H1 (cell line): ENCODE results near the gene RNASEH2C. TPM values are rescaled to one million over a fixed set of nuclear protein-coding genes. Genes with fewer than 3 reads are reported as not detected.

Experiments
- BACH1 ChIP-seq: IDR thresholded peaks from 2 replicates; pipeline ENCODE4 v1.6.1; 2012; ENCODE audit warnings: low read length, improper control_type of control experiment
- BRCA1 ChIP-seq: IDR thresholded peaks from 2 replicates; pipeline ENCODE4 v1.6.1; 2012; ENCODE audit warnings: low read depth, low read length, improper control_type of control experiment
- CBX8 ChIP-seq: fragments of 300-800, 300-1000 bp; sonication (generic); IDR thresholded peaks from 2 replicates; pipeline ENCODE4 v1.7.1; 2016; ENCODE audit warnings: low read depth, low read length, borderline replicate concordance
- CHD2 ChIP-seq: IDR thresholded peaks from 2 replicates; pipeline ENCODE4 v1.6.1; 2012; ENCODE audit warnings: low read length, improper control_type of control experiment
- CREB1 ChIP-seq: IDR thresholded peaks from 2 replicates; pipeline ENCODE4 v1.6.1; 2012; ENCODE audit warnings: inconsistent platforms
- CTBP2 ChIP-seq: IDR thresholded peaks from 2 replicates; pipeline ENCODE4 v1.7.0; 2011; ENCODE audit warnings: borderline replicate concordance, mild to moderate bottlenecking, moderate library complexity, mixed read lengths, low read length; ENCODE audit not compliant: insufficient read depth, insufficient read length
- EZH2 ChIP-seq: fragments of 200-600 bp; sonication (generic); IDR thresholded peaks from 2 replicates; pipeline ENCODE4 v1.7.1; 2012; ENCODE audit warnings: low read depth, mild to moderate bottlenecking, moderate library complexity, low read length, inconsistent platforms; ENCODE audit not compliant: severe bottlenecking
- GABPA ChIP-seq: IDR thresholded peaks from 2 replicates; pipeline ENCODE4 v1.6.1; 2011; ENCODE audit warnings: mild to moderate bottlenecking, low read length, moderate library complexity, borderline replicate concordance; ENCODE audit not compliant: insufficient read depth
- JUN ChIP-seq: IDR thresholded peaks from 2 replicates; pipeline ENCODE4 v1.6.1; 2011; ENCODE audit warnings: low read depth, mild to moderate bottlenecking, improper control_type of control experiment, low read length
- KDM4A ChIP-seq: IDR thresholded peaks from one replicate; pipeline ENCODE4 v1.7.1; 2012; ENCODE audit warnings: low read depth, mild to moderate bottlenecking, moderate library complexity, low read length, inconsistent platforms; ENCODE audit not compliant: severe bottlenecking
- KDM5A ChIP-seq: fragments of 200-600 bp; IDR thresholded peaks from 2 replicates; pipeline ENCODE4 v1.7.1; 2012; ENCODE audit warnings: mild to moderate bottlenecking, low read length, inconsistent platforms, mixed read lengths
- NANOG ChIP-seq: IDR thresholded peaks from 2 replicates; pipeline ENCODE4 v1.6.1; 2011; ENCODE audit warnings: low read length, low read depth, mild to moderate bottlenecking, inconsistent platforms; ENCODE audit not compliant: insufficient read depth, poor library complexity, severe bottlenecking
- NRF1 ChIP-seq: IDR thresholded peaks from 2 replicates; pipeline ENCODE4 v1.6.1; 2011; ENCODE audit warnings: mild to moderate bottlenecking, low read depth, low read length, improper control_type of control experiment
- POLR2AphosphoS5 ChIP-seq: IDR thresholded peaks from 2 replicates; pipeline ENCODE4 v1.6.1; 2011; ENCODE audit warnings: low read depth, low read length
- RBBP5 ChIP-seq: IDR thresholded peaks from 2 replicates; pipeline ENCODE4 v1.7.1; 2012; ENCODE audit warnings: low read depth, mild to moderate bottlenecking, inconsistent platforms, low read length, moderate library complexity, borderline replicate concordance
- RFX5 ChIP-seq: IDR thresholded peaks from 2 replicates; pipeline ENCODE4 v1.6.1; 2011; ENCODE audit warnings: low read depth, low read length, improper control_type of control experiment, borderline replicate concordance
- RNF2 ChIP-seq: fragments of 200-900, 300-1000 bp; sonication (generic); IDR thresholded peaks from 2 replicates; pipeline ENCODE4 v1.7.1; 2016; ENCODE audit warnings: borderline replicate concordance, low read depth, mild to moderate bottlenecking, antibody characterized with exemption, low read length; ENCODE audit not compliant: poor library complexity, severe bottlenecking; ENCODE audit errors: missing control alignments
- RXRA ChIP-seq: IDR thresholded peaks from 2 replicates; pipeline ENCODE4 v1.6.1; 2011; ENCODE audit warnings: low read depth, mild to moderate bottlenecking, low read length, moderate library complexity; ENCODE audit not compliant: insufficient read depth
- SUZ12 ChIP-seq: fragments of 200-600 bp; sonication (generic); IDR thresholded peaks from 2 replicates; pipeline ENCODE4 v1.6.1; 2012; ENCODE audit warnings: mild to moderate bottlenecking, inconsistent platforms, low read length, moderate library complexity, mixed read lengths
- polyA plus RNA-seq, 7 experiments: library from polyadenylated mRNA; depleted of rRNA in 3 of 7; stranded (reverse) in 5 of 7; unstranded in 2 of 7; fragments of >200 nt in 5 of 7; fragments of 200-250 nt in 2 of 7; gene quantifications; 1 replicate in 5 of 7; 2 replicates in 1 of 7; 4 replicates in 1 of 7; pipeline versions ENCODE4 v1.2.1 to v1.2.3, GENCODE V29; 2011 to 2013; ENCODE audit warnings: missing spikeins in 2 of 7, mixed read lengths in 2 of 7
- total RNA-seq: library from RNA; stranded (reverse); fragmentation: NEBNext Ultra II Directional; extraction: Animal tissue kit (Norgen Biotek cat#: 25700); gene quantifications from 2 replicates; pipeline ENCODE4 v1.2.1, GENCODE V29; 2021
- TF ChIP-seq, protein P1 (sequence below): IDR thresholded peaks from 2 replicates; pipeline ENCODE4 v1.6.1; 2012; ENCODE audit warnings: inconsistent platforms
- TF ChIP-seq, protein P2 (sequence below): IDR thresholded peaks from 2 replicates; pipeline ENCODE4 v1.6.1; 2011; ENCODE audit warnings: low read depth, mild to moderate bottlenecking, low read length; ENCODE audit not compliant: insufficient read depth
- TF ChIP-seq, protein P3 (sequence below): IDR thresholded peaks from 2 replicates; pipeline ENCODE4 v1.6.1; 2012; ENCODE audit warnings: inconsistent platforms

The RNASEH2C gene
- total and polyA plus RNA-seq, 2 of the 8 experiments (the other 6 are each of a cell fraction or from before 2014, with no cell fraction given): 40.2 to 60.3 TPM

DNA sequence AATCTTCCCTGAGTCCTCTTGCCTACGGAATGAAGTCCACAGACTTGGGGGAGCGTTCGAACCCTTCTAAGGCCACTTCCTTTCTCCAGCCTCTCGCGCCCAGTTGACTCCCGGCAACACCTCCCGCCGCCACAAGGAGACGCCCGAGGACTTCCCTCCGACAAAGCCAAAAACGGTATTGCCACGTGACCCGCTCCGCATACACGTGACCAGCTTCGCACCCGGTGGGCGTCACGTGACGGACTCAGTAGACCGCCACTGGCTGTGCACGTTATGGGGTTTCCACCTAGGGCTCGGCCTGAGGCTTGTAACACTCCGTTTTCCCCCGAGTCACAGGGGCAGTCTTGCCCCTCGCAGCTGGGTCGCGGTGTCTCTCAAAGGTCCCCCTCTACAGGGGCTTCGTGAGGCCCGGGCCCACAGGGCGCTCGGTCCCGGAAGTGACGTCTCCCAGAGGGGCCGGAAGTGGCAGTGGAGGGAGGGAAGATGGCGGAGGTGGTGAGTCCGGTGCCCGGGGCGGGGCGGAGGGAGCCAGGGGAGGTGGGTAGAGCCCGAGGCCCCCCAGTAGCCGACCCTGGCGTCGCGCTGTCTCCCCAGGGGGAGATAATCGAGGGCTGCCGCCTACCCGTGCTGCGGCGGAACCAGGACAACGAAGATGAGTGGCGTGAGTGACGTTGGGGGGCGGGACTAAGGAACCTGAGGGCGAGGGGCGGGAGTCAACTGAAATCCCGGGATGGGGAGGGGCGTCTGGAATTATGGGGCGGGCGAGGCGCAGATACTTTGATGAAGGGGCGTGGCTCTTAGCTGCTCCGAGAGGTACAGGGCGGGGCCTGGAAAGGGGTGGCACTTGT, 8.6 kb downstream of the RNASEH2C start, which contains the start of gene KAT5 (continued):
- TF ChIP-seq KDM4A (peak; percentile 98), GABPA (peak; percentile 96), CTBP2 (no peak), BRCA1 (peak; percentile 54; the same call in 1 of the 2 replicates), RNF2 (no peak), NANOG (peak; percentile 55), NRF1 (no peak), CHD2 (peak; percentile 51; the same call in 1 of the 2 replicates), RXRA (no peak), SUZ12 (no peak), POLR2AphosphoS5 (peak; percentile 78), BACH1 (no peak), RFX5 (no peak), JUN (no peak), RBBP5 (no peak; the same call in 1 of the 2 replicates), KDM5A (peak; percentile 77), CBX8 (no peak), CREB1 (peak; percentile 94), EZH2 (no peak)
- TF ChIP-seq, protein P1, sequence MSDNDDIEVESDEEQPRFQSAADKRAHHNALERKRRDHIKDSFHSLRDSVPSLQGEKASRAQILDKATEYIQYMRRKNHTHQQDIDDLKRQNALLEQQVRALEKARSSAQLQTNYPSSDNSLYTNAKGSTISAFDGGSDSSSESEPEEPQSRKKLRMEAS: peak; percentile 98
- TF ChIP-seq, protein P2, sequence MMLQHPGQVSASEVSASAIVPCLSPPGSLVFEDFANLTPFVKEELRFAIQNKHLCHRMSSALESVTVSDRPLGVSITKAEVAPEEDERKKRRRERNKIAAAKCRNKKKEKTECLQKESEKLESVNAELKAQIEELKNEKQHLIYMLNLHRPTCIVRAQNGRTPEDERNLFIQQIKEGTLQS: peak; percentile 100
- TF ChIP-seq, protein P3, sequence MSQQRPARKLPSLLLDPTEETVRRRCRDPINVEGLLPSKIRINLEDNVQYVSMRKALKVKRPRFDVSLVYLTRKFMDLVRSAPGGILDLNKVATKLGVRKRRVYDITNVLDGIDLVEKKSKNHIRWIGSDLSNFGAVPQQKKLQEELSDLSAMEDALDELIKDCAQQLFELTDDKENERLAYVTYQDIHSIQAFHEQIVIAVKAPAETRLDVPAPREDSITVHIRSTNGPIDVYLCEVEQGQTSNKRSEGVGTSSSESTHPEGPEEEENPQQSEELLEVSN: peak; percentile 97
